ENCODE results near the gene CUTA. TPM values are rescaled to one million over a fixed set of nuclear protein-coding genes. Genes with fewer than 3 reads are reported as not detected.

Gene CUTA
- total and polyA plus RNA-seq, 2 of the 13 experiments (the other 11 are each of a cell fraction or from before 2014, with no cell fraction given): 170 to 180 TPM

- TF ChIP-seq EZH2 (conservative IDR thresholded peaks at IDR 0.05; ENCODE audit: low read depth, low read length) (no peak), ERF (CRISPR knock-in tag; IDR thresholded peaks at IDR 0.05) (peak; percentile 90), NAIF1 (CRISPR knock-in tag; IDR thresholded peaks at IDR 0.05; ENCODE audit: borderline replicate concordance) (peak; percentile 88; the same call in 1 of the 2 replicates), BCL6 (CRISPR knock-in tag; IDR thresholded peaks at IDR 0.05) (peak; percentile 51), STAT6 (CRISPR knock-in tag; IDR thresholded peaks at IDR 0.05; ENCODE audit: borderline replicate concordance) (peak; percentile 97; the same call in 1 of the 2 replicates), TCF7 (IDR thresholded peaks at IDR 0.05; ENCODE audit: low read depth) (peak; percentile 28; the same call in 1 of the 2 replicates), ZNF44 (CRISPR knock-in tag; IDR thresholded peaks at IDR 0.05) (peak; percentile 97), ZC3H4 (CRISPR knock-in tag; IDR thresholded peaks at IDR 0.05; ENCODE audit: borderline replicate concordance) (no peak), PHF8 (CRISPR knock-in tag; IDR thresholded peaks at IDR 0.05) (peak; percentile 80), ZNF782 (CRISPR knock-in tag; IDR thresholded peaks at IDR 0.05; ENCODE audit: borderline replicate concordance) (peak; percentile 76), ZNF567 (CRISPR knock-in tag; IDR thresholded peaks at IDR 0.05; ENCODE audit: borderline replicate concordance) (peak; percentile 99), ZNF331 (CRISPR knock-in tag; IDR thresholded peaks at IDR 0.05) (peak; percentile 49; the same call in 1 of the 2 replicates), MXI1 (IDR thresholded peaks at IDR 0.05; ENCODE audit: borderline replicate concordance, low read depth, low read length) (peak; percentile 93; the same call in 2 of the 3 replicates), CHD4 (IDR thresholded peaks at IDR 0.05; ENCODE audit: borderline replicate concordance, low read length) (no peak; the same call in 1 of the 2 replicates), CBX1 (IDR thresholded peaks at IDR 0.05; ENCODE audit: low read depth) (no peak), TEAD3 (CRISPR knock-in tag; optimal IDR thresholded peaks at IDR 0.05; ENCODE audit: borderline replicate concordance) (peak; percentile 88), HNRNPL (IDR thresholded peaks at IDR 0.05; ENCODE audit: low read depth, low read length) (0 out of 2 replicates have a peak, but pooled peaks have one; percentile 68), SRY (CRISPR knock-in tag; IDR thresholded peaks at IDR 0.05) (peak; percentile 64; the same call in 1 of the 2 replicates), ELF4 (CRISPR knock-in tag; IDR thresholded peaks at IDR 0.05; ENCODE audit: borderline replicate concordance) (peak; percentile 96), ZNF30 (CRISPR knock-in tag; IDR thresholded peaks at IDR 0.05) (no peak), MEIS1 (CRISPR knock-in tag; IDR thresholded peaks at IDR 0.05; ENCODE audit: borderline replicate concordance) (peak; percentile 96)
- TF ChIP-seq, protein P1, sequence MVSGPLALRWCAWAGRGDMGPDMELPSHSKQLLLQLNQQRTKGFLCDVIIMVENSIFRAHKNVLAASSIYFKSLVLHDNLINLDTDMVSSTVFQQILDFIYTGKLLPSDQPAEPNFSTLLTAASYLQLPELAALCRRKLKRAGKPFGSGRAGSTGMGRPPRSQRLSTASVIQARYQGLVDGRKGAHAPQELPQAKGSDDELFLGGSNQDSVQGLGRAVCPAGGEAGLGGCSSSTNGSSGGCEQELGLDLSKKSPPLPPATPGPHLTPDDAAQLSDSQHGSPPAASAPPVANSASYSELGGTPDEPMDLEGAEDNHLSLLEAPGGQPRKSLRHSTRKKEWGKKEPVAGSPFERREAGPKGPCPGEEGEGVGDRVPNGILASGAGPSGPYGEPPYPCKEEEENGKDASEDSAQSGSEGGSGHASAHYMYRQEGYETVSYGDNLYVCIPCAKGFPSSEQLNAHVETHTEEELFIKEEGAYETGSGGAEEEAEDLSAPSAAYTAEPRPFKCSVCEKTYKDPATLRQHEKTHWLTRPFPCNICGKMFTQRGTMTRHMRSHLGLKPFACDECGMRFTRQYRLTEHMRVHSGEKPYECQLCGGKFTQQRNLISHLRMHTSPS (CRISPR knock-in tag; IDR thresholded peaks at IDR 0.05; ENCODE audit: low read depth): 0 out of 2 replicates have a peak, but pooled peaks have one; percentile 41
- TF ChIP-seq, protein P2, sequence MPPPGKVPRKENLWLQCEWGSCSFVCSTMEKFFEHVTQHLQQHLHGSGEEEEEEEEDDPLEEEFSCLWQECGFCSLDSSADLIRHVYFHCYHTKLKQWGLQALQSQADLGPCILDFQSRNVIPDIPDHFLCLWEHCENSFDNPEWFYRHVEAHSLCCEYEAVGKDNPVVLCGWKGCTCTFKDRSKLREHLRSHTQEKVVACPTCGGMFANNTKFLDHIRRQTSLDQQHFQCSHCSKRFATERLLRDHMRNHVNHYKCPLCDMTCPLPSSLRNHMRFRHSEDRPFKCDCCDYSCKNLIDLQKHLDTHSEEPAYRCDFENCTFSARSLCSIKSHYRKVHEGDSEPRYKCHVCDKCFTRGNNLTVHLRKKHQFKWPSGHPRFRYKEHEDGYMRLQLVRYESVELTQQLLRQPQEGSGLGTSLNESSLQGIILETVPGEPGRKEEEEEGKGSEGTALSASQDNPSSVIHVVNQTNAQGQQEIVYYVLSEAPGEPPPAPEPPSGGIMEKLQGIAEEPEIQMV (CRISPR knock-in tag; IDR thresholded peaks at IDR 0.05; ENCODE audit: low read depth): peak; percentile 92
- TF ChIP-seq, protein P3, sequence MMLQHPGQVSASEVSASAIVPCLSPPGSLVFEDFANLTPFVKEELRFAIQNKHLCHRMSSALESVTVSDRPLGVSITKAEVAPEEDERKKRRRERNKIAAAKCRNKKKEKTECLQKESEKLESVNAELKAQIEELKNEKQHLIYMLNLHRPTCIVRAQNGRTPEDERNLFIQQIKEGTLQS (CRISPR knock-in tag; IDR thresholded peaks at IDR 0.05): peak; percentile 29; the same call in 1 of the 2 replicates
Measured at GRCh38 chr6:33417903-33418689, at the start of gene CUTA (continued).

Measured in HepG2 (cell line).